ENCODE measurements around the gene POLR3GL.
A peak's percentile ranks its signal among the peaks of the same experiment; 100 is the strongest.

POLR3GL gene

DNA sequence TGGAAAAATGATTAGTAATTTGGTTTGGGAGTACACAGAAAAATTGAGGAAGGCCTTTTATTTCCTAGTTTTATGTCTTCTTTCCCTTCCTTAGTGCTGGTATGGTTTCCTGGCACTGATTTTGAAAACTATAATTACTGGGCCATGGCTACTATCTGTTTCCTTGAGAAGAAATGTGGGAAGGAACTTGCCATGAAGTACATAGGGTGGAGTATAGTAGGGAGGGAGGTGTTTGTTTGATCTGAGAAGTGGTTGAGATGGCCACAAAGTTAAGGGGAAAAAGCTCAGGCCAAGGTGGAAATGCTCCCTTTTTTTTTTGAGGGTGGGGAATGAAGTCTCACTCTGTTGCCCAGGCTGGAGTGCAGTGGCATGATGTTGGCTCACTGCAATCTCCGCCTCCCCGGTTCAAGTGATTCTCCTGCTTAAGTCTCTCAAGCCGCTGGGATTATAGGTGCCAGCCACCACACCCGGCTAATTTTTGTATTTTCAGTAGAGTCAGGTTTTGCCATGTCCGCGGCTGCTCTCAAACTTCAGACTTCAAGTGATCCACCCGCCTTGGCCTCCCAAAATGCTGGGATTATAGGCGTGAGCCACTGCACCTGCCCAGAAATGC lies 45.7 kb downstream of the POLR3GL start:
- DNase-seq (ENCODE audit: low read depth) = no peak
- TF ChIP-seq, protein P1, sequence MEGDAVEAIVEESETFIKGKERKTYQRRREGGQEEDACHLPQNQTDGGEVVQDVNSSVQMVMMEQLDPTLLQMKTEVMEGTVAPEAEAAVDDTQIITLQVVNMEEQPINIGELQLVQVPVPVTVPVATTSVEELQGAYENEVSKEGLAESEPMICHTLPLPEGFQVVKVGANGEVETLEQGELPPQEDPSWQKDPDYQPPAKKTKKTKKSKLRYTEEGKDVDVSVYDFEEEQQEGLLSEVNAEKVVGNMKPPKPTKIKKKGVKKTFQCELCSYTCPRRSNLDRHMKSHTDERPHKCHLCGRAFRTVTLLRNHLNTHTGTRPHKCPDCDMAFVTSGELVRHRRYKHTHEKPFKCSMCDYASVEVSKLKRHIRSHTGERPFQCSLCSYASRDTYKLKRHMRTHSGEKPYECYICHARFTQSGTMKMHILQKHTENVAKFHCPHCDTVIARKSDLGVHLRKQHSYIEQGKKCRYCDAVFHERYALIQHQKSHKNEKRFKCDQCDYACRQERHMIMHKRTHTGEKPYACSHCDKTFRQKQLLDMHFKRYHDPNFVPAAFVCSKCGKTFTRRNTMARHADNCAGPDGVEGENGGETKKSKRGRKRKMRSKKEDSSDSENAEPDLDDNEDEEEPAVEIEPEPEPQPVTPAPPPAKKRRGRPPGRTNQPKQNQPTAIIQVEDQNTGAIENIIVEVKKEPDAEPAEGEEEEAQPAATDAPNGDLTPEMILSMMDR (IDR thresholded peaks at IDR 0.05; ENCODE audit: low read depth, low read length, missing control alignments) = no peak
- H3K4me3 ChIP-seq (ENCODE audit: low read depth, low read length) = no peak overlapping the region
- in situ Hi-C loops (cut with HindIII; ENCODE audit: low sequenced_read_pairs) = no loop called here

DNA sequence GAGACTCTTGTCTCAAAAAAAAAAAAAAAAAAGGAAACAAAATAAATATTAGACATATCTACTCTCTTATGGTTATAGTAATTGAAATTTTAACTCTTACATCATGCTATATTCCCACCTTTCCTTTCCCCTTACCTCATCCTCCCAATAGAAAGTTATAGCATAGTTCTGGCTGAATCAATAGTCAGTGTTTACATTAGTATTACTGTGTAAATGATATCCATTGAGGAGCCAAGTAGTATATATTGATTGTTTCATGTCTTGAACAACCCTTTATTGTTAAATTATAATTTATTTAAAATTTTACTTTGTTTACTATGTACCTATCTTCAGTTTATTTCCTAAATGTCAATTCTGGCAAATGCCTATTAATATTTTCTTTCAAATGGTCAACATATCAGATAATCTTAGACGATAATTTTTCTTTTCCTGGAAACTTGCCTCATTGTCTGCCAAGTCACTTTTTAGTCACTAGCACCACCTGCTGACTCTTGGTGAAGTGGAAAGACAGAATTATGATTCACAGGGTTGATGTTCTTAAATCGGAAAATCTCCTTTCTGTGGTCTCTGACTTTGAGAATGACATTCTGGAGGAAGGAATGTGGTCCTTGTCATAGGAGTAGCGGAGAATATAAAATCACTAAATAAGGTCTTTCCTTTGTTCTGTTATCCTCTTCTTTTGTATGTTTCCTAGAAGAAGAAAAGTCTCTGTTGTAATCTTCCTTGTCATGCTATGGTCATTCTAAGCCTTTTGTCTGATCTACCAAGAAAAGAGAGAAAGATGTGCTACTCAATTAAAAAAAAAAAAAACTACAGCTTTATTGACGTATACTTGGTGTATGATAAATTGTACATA lies 48.4 kb downstream of the POLR3GL start:
- TF ChIP-seq, protein P1 (IDR thresholded peaks at IDR 0.05; ENCODE audit: low read depth, low read length, missing control alignments) = peak; percentile 73
- in situ Hi-C loops (cut with HindIII; ENCODE audit: low sequenced_read_pairs) = no loop called here
- DNase-seq (ENCODE audit: low read depth) = peak; percentile 77
- H3K4me3 ChIP-seq (ENCODE audit: low read depth, low read length) = no peak overlapping the region

DNA sequence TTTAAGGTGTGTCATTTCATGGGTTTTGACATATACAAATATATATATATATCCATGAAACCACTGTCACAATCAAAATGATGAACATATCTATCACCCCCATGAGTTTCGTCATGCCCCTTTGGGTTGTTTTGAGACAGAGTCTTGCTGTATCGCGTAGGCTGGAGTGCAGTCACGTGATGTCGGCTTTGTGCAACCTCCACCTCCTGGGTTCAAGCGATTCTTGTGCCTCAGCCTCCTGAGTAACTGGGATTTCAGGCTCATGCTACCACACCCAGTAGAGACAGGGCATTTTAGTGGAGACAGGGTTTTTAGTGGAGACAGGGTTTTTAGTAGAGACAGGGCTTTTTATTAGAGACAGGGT lies 49.1 kb downstream of the POLR3GL start:
- H3K4me3 ChIP-seq (ENCODE audit: low read depth, low read length) = no peak overlapping the region
- in situ Hi-C loops (cut with HindIII; ENCODE audit: low sequenced_read_pairs) = no loop called here
- no peak for DNase-seq (ENCODE audit: low read depth)
- TF ChIP-seq, protein P1 (IDR thresholded peaks at IDR 0.05; ENCODE audit: low read depth, low read length, missing control alignments) = no peak

DNA sequence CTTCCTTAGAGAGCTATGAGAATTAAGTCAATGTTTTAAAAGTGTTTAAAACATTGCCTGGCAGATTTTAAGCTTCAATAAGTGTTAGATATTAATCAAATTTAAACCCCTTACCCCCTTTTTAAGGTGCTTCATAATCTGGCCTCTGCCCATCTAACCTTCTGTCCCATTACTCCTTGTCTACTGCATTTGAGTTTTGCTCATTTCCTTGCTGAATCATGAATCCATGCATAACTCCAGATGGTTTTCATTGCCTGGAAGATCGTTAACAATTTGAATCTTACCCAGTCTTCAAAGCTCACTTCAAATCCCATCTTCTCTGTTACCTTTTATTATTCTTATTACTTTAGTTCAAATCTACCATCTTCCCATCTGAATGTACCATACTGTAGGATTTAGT lies 52.4 kb downstream of the POLR3GL start:
- DNase-seq (ENCODE audit: low read depth) = no peak

DNA sequence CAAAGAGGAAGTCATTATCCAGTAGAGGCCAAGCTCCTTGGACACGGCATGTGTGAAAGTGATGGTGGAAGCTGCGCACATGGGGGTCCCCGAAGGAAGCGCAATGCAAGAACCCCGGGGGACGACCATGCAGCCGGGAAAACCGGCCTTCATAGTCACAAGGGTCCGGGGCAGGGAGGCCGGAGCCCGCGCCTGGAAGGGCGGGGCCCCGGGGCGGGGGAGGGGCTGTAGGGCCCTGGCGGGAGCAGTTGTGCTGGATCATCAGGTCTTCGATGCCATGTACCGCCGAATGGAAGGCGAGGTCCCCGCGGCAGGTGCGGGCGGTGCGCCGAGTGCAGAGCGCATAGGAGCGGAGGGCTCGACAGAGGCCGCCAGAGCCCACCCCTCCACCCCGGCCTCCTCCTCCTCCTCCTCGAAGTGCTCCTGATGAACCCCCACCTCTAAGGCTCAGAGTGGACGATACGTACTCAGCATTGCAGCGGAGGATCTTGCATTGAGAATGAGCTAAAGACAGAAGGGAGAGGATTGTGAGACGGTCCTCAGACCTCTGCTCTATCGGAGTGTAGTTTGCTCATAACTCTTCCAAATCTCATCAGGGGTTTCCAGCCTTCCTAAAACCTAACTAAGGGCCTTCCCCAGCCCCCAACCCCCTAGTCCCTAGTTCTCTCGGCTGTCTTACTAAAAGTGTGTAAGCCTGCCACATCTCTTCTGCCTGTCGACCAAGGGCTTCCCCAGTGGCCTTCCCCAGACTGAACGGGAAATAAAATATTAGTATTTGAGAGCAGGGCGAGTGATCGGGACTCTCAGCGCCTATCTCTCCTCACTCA lies 55.0 kb downstream of the POLR3GL start:
- TF ChIP-seq, protein P1 (IDR thresholded peaks at IDR 0.05; ENCODE audit: low read depth, low read length, missing control alignments) = no peak
- peak overlapping the region; percentile 4 for H3K4me3 ChIP-seq (ENCODE audit: low read depth, low read length)
- no peak for DNase-seq (ENCODE audit: low read depth)
- in situ Hi-C loops (cut with HindIII; ENCODE audit: low sequenced_read_pairs) = no loop called here

More for the DNA sequence above, 52.4 kb downstream of the POLR3GL start:
- in situ Hi-C loops (cut with HindIII; ENCODE audit: low sequenced_read_pairs) = no loop called here
- no peak overlapping the region for H3K4me3 ChIP-seq (ENCODE audit: low read depth, low read length)
- TF ChIP-seq, protein P1 (IDR thresholded peaks at IDR 0.05; ENCODE audit: low read depth, low read length, missing control alignments) = no peak

All from astrocyte of the cerebellum (primary cell).